Measurements from ENCODE around the gene ITPRID2. TPM values are rescaled to one million over a fixed set of nuclear protein-coding genes. Genes with fewer than 3 reads are reported as not detected.
"Not testable (repeated sequence)": the region's sequence is repeated elsewhere in the genome, so short reads cannot be mapped to it uniquely, and the experiment has no call there.

Gene ITPRID2
- total RNA-seq, 2 experiments from 2014 or later = 54.5 to 64.3 TPM

DNA sequence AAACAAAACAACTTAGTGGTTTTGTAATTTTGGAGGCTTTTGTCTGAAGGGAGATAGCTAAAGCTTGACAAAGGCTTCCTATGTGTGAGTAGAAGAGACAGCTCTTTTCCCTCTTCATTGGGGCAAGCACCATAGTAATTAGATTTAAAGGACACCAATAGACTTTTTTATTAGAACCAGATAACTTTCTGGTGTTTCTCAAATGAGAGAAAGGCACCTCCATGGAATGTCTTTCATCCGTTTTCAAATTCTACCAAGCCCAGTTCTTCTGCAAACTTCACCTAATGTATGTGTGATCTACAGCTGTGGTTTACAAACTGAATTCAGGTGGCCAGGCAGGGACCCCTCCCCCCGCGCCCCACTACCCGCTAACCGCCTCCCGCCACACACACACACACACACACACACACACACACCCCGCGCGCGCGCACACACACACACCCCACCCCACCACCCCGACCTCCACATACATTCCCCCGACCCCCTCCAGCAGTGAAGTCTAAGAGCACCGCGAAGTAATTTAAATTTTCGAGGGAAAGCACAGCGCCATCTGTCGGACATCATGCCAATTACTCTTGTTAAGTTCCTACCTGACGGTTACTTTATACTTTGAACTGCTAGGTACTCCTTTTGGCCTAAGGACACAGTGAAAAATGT, 62.5 kb downstream of the ITPRID2 start:
- POLR2A ChIA-PET = no interaction called here
- CTCF ChIA-PET = interaction anchor here (0.6 to 1.6 kb wide), 7 partner anchors 13 to 1556 kb away, joined by 3 to 6 read pairs (median 3); no protein-coding TSS in a partner anchor

- CTCF ChIA-PET = interaction anchor here (0.8 to 1.0 kb wide), 3 partner anchors 42 to 214 kb away, joined by 3 read pairs; no protein-coding TSS in a partner anchor
- POLR2A ChIA-PET = no interaction called here
Observed at GRCh38 chr2:181954538-181954883, 63.0 kb downstream of the ITPRID2 start.

- POLR2A ChIA-PET = no interaction called here
Observed at GRCh38 chr2:181955010-181955409, 63.5 kb downstream of the ITPRID2 start.

DNA sequence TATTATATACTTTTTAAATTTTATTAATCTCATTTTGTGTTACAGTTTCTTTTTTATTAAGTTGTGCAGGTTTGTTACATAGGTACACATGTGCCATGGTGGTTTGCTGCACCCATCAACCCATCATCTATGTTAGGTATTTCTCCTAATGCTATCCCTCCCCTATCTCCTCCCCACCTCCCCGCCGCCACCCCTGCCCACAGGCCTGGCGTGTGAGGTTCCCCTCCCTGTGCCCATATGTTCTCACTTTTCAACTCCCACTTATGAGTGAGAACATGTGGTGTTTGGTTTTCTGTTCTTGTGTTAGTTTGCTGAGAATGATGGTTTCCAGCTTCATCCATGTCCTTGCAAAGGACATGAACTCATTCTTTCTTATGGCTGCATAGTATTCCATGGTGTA, 64.3 kb downstream of the ITPRID2 start:
- CTCF ChIA-PET = interaction anchor here (1.1 kb wide), 1 partner anchor 64 kb away, joined by 3 read pairs; no protein-coding TSS in a partner anchor
- POLR2A ChIA-PET = not testable (repeated sequence)

More at GRCh38 chr2:181955010-181955409, 63.5 kb downstream of the ITPRID2 start:
- CTCF ChIA-PET = interaction anchor here (0.8 to 1.1 kb wide), 4 partner anchors 43 to 215 kb away, joined by 3 read pairs; no protein-coding TSS in a partner anchor

DNA sequence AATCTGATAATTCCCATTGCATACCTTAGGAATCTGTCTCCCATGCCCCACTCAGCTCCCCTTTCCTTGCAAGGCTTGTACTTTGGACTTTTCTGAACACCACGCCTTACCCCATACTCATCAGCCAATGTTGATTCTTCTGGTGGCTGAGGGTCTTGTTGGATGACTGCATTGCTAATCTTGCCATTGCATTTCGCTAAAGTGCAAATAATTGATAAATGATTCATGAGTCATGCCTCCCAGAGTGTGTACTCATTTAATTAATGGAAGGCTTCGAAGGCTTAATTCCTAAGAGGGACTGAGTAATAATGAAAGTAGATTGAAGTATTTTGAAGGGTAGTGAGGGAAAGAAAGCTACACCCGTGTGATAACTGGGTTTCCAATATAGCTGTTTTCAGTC, 66.1 kb downstream of the ITPRID2 start:
- CTCF ChIA-PET = no interaction called here
- POLR2A ChIA-PET = no interaction called here

DNA sequence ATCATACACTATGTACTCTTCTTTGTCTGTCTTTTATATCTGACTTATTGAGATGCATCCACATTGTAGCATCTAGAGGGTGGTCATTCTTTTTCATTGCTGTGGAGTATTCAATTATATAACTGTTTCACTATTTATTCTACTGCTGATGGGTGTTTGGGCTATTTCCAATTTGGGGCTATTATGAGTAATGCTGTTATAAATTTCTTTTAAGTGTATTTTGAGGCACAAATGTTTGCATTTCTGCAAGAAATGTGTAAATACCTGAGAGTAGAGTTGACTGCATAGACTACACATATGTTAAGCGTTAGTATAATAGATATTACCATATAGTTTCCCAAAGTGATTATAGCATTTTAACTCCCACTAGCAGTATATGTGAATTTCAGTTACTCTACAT, 67.2 kb downstream of the ITPRID2 start:
- ChIA-PET POLR2A (no interaction called here), CTCF (no interaction called here)

DNA sequence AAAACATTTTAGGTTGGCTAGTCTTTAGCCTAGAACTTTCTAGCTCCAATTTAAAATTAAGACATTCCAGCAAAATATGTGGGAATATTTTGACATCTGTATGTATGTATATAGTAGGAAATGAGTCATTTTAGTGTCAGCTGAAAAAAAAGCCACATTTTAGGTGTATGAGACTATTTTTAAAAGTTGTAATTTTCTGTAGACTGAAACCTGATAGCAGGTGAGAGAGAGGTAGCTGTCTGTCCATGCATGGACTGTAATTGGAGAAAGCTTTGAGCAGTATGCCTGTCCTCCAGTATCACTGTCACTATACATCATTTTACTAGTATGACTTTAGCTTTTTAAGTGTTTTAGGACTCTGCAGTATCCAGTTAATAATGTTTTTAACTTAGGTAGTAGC, 68.0 kb downstream of the ITPRID2 start:
- CTCF ChIA-PET = no interaction called here

GRCh38 chr2:181961167-181961566, 69.6 kb downstream of the ITPRID2 start:
- POLR2A ChIA-PET = not testable (repeated sequence)

More for the DNA sequence above, 68.0 kb downstream of the ITPRID2 start:
- POLR2A ChIA-PET = no interaction called here

DNA sequence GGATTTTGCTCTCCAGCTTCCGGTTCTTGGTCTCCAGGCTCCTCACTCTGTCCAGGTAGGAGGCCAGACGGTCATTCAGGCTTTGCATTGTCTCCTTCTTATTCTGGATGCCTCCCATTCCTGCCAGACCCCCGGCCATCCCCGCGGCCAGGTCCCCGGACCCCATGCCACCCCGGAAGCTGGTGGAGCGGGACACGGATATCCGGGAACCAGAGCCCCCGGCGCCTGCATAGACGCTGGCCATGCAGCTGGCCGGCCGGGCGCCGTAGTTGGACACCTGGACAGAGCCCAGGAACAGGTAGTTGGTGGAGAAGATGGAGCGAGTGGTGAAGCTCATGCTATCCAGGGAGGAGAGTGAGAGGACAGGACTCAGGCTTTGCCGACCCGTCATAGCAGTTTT, 70.6 kb downstream of the ITPRID2 start:
- CTCF ChIA-PET = no interaction called here
- POLR2A ChIA-PET = no interaction called here

More at GRCh38 chr2:181961167-181961566, 69.6 kb downstream of the ITPRID2 start:
- CTCF ChIA-PET = not testable (repeated sequence)

DNA sequence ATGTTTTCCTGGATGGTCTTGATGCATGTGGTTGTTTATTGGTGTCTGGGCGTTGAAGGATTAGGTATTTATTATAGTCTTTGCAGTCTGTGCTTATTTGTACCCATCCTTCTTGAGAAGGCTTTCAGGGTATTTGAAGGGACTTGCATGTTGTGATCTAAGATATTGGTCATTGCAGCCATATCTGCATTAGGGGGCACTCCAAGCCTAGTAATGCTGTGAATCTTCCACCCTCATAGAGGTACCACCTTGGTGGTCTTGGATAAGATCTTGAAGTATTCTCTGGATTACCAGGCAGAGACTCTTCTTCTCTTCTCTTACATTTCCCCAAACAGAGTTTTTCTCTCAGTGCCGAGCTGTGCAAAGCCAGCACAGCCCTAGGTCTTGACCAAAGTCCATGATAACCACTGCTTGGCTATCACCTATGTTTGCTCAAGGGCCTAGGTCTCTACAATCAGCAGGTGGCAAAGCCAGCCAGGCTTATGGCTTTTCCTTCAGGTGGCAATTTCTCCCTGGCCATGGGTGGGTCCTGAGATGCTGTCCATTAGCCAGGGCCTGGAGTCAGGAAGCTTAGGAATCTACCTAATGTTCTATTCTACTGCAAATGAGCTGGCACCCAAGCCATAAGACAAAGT, 78.7 kb downstream of the ITPRID2 start:
- ChIA-PET CTCF (no interaction called here), POLR2A (no interaction called here)

GRCh38 chr2:181971032-181971431, 79.5 kb downstream of the ITPRID2 start:
- ChIA-PET POLR2A (no interaction called here), CTCF (interaction anchor here (0.8 kb wide), 1 partner anchor 228 kb away, joined by 3 read pairs; no protein-coding TSS in a partner anchor)

DNA sequence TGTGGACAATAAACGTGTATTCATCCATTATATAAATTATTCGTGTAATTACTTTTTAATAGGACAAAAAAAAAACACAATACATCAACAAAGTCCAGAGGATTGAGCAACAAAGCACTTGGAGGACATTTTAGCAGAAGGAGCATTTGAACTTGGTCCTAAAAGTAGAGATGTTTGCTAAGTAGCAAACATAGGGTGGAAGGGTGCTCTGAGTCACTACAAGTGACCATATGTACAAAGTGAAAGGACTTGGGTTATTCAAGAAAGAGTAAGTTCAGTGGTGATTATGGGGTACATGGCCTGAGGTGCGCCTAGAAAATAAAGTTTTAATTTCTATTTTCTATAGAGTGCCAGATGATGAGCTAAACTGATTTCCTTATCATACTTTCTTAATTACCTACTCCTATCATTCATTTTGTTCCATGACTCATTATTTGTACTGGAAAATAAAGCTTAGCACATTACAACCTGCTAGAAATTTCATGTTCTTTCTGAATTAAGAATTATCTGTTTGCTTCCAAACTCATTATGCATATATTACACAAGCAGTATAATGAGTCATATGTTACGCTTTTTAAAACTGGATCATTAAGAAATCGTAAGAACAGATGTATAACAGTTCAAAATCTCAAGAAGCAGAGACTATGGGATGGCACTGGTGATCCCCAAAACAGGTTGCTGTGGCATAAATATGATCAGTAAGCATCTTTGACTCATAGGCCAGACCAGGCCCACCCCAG, 81.1 kb downstream of the ITPRID2 start:
- CTCF ChIA-PET = no interaction called here
- POLR2A ChIA-PET = no interaction called here

DNA sequence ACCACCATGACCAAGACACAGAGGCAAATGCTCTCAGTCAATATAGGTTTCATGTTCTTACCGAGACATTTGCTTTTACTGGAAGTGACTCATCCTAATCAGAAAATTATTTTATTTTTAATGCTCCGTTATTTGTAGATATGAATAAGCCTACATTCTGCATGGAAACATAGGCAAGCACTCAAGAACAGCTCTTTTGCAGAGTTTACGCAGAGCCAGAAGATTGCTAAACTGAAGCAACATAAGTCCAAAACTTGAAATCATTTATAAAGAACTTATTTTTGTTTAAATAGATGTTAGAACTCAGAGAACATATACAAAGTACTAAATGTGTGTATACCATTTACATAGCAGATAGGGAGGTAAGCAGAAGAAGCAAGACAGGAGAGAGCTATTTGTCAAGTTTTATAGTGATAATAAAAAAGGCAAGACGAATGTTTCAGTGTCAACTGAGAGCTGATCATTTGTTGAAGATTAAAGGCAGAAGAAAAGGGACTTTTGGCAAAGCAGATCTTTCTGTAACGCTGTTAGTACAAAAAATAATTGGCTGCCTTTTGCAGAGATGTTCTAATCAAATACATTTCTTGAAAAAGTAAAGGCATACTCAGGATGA, 81.7 kb downstream of the ITPRID2 start:
- ChIA-PET CTCF (no interaction called here), POLR2A (no interaction called here)

- CTCF ChIA-PET = no interaction called here
- POLR2A ChIA-PET = no interaction called here
Observed at GRCh38 chr2:181977661-181978350, 86.3 kb downstream of the ITPRID2 start.

- ChIA-PET POLR2A (no interaction called here), CTCF (no interaction called here)
Observed at GRCh38 chr2:181978351-181979150, 87.0 kb downstream of the ITPRID2 start.

Data from activated CD8-positive, alpha-beta memory T cell treated with anti-CD3 and anti-CD28 coated beads for 36 hours (primary cell).